ENCODE measurements around the gene CEP170B. TPM values are rescaled to one million over a fixed set of nuclear protein-coding genes. Genes with fewer than 3 reads are reported as not detected.

The CEP170B gene
- total and polyA plus RNA-seq, 2 of the 13 experiments (the other 11 are each of a cell fraction or from before 2014, with no cell fraction given) = 4.3 to 8.8 TPM

- peak; percentile 57; the same call in 1 of the 2 replicates for TF ChIP-seq ZNF274 (CRISPR knock-in tag; IDR thresholded peaks at IDR 0.05)
- peak; percentile 71 for TF ChIP-seq ETV5 (CRISPR knock-in tag; IDR thresholded peaks at IDR 0.05; ENCODE audit: borderline replicate concordance)
- TF ChIP-seq ZNF362 (CRISPR knock-in tag; IDR thresholded peaks at IDR 0.05; ENCODE audit: borderline replicate concordance) = no peak
- TF ChIP-seq GMEB2 (CRISPR knock-in tag; IDR thresholded peaks at IDR 0.05; ENCODE audit: low read depth) = no peak
- TF ChIP-seq REST (IDR thresholded peaks at IDR 0.05; ENCODE audit: borderline replicate concordance in 1 of 2, low read depth in 1 of 2, low read length in 2 of 2) = no peak
- no peak for TF ChIP-seq ZMYM2 (CRISPR knock-in tag; IDR thresholded peaks at IDR 0.05)
- TF ChIP-seq ZNF354B (CRISPR knock-in tag; IDR thresholded peaks at IDR 0.05) = no peak
- peak; percentile 77; the same call in 1 of the 2 replicates for TF ChIP-seq ZNF616 (CRISPR knock-in tag; IDR thresholded peaks at IDR 0.05; ENCODE audit: low read depth)
- TF ChIP-seq ZNF432 (CRISPR knock-in tag; IDR thresholded peaks at IDR 0.05; ENCODE audit: borderline replicate concordance) = no peak
- TF ChIP-seq CBX2 (IDR thresholded peaks at IDR 0.05; ENCODE audit: low read depth, low read length) = no peak
- TF ChIP-seq CBX2 (CRISPR knock-in tag; IDR thresholded peaks at IDR 0.05; ENCODE audit: low read depth) = no peak
- no peak for TF ChIP-seq ZNF235 (CRISPR knock-in tag; IDR thresholded peaks at IDR 0.05; ENCODE audit: borderline replicate concordance)
- TF ChIP-seq ZNF350 (CRISPR knock-in tag; IDR thresholded peaks at IDR 0.05; ENCODE audit: borderline replicate concordance, low read depth) = no peak; the same call in 1 of the 2 replicates
- peak in 1 of 2 experiments; percentile 85; a peak in 1 of 4 replicates for TF ChIP-seq EP300 (IDR thresholded peaks at IDR 0.05; ENCODE audit: low read depth in 2 of 2, low read length in 2 of 2)
- no peak for TF ChIP-seq EP300 (CRISPR knock-in tag; IDR thresholded peaks at IDR 0.05; ENCODE audit: borderline replicate concordance)
- TF ChIP-seq ELF3 (CRISPR knock-in tag; IDR thresholded peaks at IDR 0.05) = peak; percentile 72
- TF ChIP-seq ZNF496 (CRISPR knock-in tag; IDR thresholded peaks at IDR 0.05; ENCODE audit: insufficient replicate concordance) = no peak
- no peak for TF ChIP-seq ZNF660 (CRISPR knock-in tag; IDR thresholded peaks at IDR 0.05; ENCODE audit: borderline replicate concordance, low read depth)
- TF ChIP-seq RELA (CRISPR knock-in tag; IDR thresholded peaks at IDR 0.05) = no peak
- TF ChIP-seq SPEN (CRISPR knock-in tag; IDR thresholded peaks at IDR 0.05; ENCODE audit: low read depth) = peak; percentile 75
- no peak for TF ChIP-seq HINFP (CRISPR knock-in tag; IDR thresholded peaks at IDR 0.05; ENCODE audit: low read depth)
Observed at GRCh38 chr14:104820669-104821228, 44.3 kb upstream of the CEP170B start (continued).
